ENCODE data around the gene MRPL38. TPM values are rescaled to one million over a fixed set of nuclear protein-coding genes. Genes with fewer than 3 reads are reported as not detected.

MRPL38 gene
- total RNA-seq: 10 to 100 TPM; 46.1 to 79.8 (median 57.3) TPM
- long read RNA-seq, transcript MRPL38-201 (9 exons, 1,888 nt): major isoform, 13 of 17 reads
- long read RNA-seq, partial matches to known transcripts: 2 of 17 reads
- long read RNA-seq, other reads (novel, unspliced or antisense): 2 of 17 reads

DNA sequence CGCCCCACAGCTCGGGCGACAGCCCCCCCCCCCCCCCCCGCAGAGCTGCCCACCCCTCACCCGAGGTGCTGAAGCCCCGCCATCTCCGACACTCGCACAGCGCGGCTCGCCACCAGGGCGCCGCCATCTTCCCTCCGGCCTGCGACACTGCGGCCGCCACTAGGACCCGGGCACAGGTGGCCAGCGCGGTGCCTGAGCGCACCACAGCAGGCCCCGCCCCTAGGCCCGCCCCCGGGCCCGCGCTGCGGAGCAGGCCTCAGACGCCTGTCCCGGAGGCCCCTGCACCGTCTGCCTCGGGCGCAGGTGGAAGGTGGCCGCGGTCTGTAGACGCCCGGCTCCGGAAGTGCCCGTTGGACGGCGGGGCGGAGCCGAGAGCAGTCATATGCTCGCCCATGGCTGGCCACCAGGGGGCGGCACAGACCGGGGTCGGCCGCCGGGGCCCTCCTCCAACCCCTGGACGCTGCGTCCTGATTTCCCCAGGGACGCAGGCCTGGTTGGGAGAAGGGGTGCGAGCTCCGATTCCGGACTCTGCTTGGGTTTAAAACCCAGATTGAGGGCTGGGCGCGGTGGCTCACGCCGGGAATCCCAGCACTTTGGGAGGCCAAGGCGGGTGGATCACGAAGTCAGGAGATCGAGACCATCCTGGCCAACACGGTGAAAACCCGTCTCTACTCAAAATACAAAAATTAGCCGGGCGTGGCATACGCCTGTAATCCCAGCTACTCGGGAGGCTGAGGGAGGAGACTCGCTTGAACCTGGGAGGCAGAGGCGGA is at the start of gene MRPL38:
MRPL38 (minus strand) TSS at position 136 of the 773 bp plus-strand sequence; CDS start at position 127, 9 bp downstream.
- DNase-seq (peak; percentile 96 to 98 (median 97)), ATAC-seq (peak; percentile 94 to 98 (median 96))
- peak within 1 kb of the TSS; percentile 72 to 86 (median 84) for H3K27ac ChIP-seq
- intact Hi-C loops (cut with DNase I): loop anchor here (5.0 kb wide), 1 partner anchor 102 kb away; no protein-coding TSS in a partner anchor
- no peaks in the 10 kb centered on the region for H3K9me3 ChIP-seq
- no peaks in the 10 kb centered on the region for H3K27me3 ChIP-seq
- H3K4me3 ChIP-seq: peak within 1 kb of the TSS; percentile 71 to 96 (median 96)
- peaks cover 0 to 21% (median 5%) of the 10 kb centered on the region in 4 donors for H3K36me3 ChIP-seq
- TF ChIP-seq POLR2A (IDR thresholded peaks at IDR 0.05): peak; percentile 65
- TF ChIP-seq, protein P1, sequence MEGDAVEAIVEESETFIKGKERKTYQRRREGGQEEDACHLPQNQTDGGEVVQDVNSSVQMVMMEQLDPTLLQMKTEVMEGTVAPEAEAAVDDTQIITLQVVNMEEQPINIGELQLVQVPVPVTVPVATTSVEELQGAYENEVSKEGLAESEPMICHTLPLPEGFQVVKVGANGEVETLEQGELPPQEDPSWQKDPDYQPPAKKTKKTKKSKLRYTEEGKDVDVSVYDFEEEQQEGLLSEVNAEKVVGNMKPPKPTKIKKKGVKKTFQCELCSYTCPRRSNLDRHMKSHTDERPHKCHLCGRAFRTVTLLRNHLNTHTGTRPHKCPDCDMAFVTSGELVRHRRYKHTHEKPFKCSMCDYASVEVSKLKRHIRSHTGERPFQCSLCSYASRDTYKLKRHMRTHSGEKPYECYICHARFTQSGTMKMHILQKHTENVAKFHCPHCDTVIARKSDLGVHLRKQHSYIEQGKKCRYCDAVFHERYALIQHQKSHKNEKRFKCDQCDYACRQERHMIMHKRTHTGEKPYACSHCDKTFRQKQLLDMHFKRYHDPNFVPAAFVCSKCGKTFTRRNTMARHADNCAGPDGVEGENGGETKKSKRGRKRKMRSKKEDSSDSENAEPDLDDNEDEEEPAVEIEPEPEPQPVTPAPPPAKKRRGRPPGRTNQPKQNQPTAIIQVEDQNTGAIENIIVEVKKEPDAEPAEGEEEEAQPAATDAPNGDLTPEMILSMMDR (IDR thresholded peaks at IDR 0.05): peak; percentile 99 to 100 (median 100)
- WGBS (ENCODE audit: insufficient coverage, low coverage, low lambda C conversion rate, missing lambda C conversion rate): 12% methylated on average over 6 of the region's 69 CpGs
- peaks cover 0 to 26% (median 4%) of the 10 kb centered on the region in 4 donors for H3K4me1 ChIP-seq

DNA sequence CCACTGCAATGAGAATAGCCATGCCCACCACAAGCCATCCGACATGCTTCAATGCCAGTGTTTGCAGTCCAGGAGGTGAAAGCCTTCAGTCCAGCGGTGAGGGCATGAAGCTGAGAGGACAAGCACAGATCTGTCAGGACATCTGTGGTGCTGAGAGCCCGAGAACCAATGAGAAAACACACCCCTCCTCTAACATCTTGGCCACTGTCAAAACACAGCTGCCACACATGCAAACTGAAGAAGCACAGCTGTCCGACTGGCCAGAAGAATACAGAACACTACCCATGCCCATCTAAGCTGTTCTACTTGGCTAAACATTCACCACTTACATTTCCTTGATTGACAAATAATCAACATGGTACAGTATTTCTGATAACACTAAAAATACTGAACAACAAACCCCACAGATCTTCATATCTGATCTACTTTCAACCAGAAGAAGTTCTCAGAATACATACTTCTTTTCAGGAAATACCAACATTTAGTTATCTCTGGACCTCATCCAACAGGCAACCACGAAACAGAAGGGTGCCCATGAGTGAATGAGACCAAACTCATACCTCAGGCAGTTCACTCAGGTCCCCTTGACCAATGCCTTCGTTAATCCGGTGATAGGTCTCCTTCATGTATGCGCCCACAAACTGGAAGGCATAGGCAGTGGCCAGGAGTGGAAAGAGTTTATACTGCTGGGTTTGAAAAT is 46.3 kb upstream of the MRPL38 start:
- intact Hi-C loops (cut with DNase I): no loop called here
- 84% methylated on average over 5 of the region's 8 CpGs for WGBS (ENCODE audit: insufficient coverage, low coverage, low lambda C conversion rate, missing lambda C conversion rate)
- no peak for ATAC-seq
- Histone ChIP-seq H3K9me3 (no peaks in the 10 kb centered on the region), H3K4me3 (no peak overlapping the region), H3K36me3 (peaks cover 38 to 98% (median 68%) of the 10 kb centered on the region in 4 donors), H3K4me1 (no peaks in the 10 kb centered on the region), H3K27ac (no peak overlapping the region), H3K27me3 (no peaks in the 10 kb centered on the region)
- TF ChIP-seq, protein P1 (IDR thresholded peaks at IDR 0.05): no peak
- no peak for TF ChIP-seq POLR2A (IDR thresholded peaks at IDR 0.05)
- no peak for DNase-seq

DNA sequence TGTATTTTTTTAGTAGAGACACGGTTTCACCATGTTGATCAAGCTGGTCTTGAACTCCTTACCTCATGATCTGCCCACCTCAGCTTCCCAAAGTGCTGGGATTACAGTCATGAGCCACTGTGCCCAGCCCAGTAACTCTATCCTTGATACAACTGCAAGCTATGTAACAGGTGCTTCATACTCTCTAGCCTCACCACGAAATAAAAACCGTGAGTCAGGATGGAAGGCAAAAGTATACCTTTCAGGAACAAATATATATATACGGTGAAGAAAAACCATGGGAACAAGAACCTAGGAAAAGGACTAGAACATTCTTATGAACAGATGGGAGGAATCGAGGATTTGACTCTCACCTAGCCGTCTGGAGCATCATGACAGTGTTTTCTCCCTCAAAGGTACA is 45.7 kb upstream of the MRPL38 start:
- H3K36me3 ChIP-seq: peaks cover 37 to 98% (median 67%) of the 10 kb centered on the region in 4 donors
- H3K9me3 ChIP-seq: no peaks in the 10 kb centered on the region
- 89% methylated on average over 6 of the region's 6 CpGs for WGBS (ENCODE audit: insufficient coverage, low coverage, low lambda C conversion rate, missing lambda C conversion rate)
- H3K27me3 ChIP-seq: no peaks in the 10 kb centered on the region
- H3K27ac ChIP-seq: no peak overlapping the region
- TF ChIP-seq POLR2A (IDR thresholded peaks at IDR 0.05): no peak
- TF ChIP-seq, protein P1 (IDR thresholded peaks at IDR 0.05): no peak
- no peak for ATAC-seq
- no peak for DNase-seq
- intact Hi-C loops (cut with DNase I): no loop called here
- H3K4me3 ChIP-seq: no peak overlapping the region
- no peaks in the 10 kb centered on the region for H3K4me1 ChIP-seq

DNA sequence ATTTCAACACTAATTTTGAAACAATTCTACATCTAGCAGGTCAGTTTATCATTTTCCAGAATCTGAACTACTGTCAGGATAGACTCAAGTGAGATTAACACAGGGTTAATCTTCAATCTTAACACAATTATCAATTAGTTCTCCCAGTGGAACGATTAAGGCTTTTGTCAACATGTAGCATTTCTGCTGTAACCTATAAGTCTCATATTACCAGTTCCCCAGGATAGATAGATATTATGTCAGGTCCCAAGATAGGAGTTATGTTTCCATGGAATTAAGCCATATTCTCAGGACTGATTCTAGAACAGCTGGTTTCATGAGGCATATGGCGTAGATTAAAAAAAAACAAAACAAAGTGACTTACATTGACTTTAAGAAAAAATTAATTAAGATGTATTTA is 40.5 kb upstream of the MRPL38 start:
- no peaks in the 10 kb centered on the region for H3K27me3 ChIP-seq
- H3K36me3 ChIP-seq: peaks cover 15 to 54% (median 34%) of the 10 kb centered on the region in 4 donors
- intact Hi-C loops (cut with DNase I): no loop called here
- H3K4me3 ChIP-seq: no peak overlapping the region
- H3K27ac ChIP-seq: no peak overlapping the region
- WGBS (ENCODE audit: insufficient coverage, low coverage, low lambda C conversion rate, missing lambda C conversion rate): 51% methylated on average over 2 of the region's 2 CpGs
- H3K4me1 ChIP-seq: peaks cover 0 to 6% (median 2%) of the 10 kb centered on the region in 4 donors
- H3K9me3 ChIP-seq: no peaks in the 10 kb centered on the region
- TF ChIP-seq, protein P1 (IDR thresholded peaks at IDR 0.05): no peak
- no peak for TF ChIP-seq POLR2A (IDR thresholded peaks at IDR 0.05)
- ATAC-seq: no peak
- DNase-seq: no peak
